Cardiac septum (tissue), 1 donor: ENCODE data around the gene ZNF579. TPM values are rescaled to one million over a fixed set of nuclear protein-coding genes. Genes with fewer than 3 reads are reported as not detected.

Experiments used
- DNase-seq: peaks from one replicate; pipeline ENCODE4 v3.0.0-alpha.2; 2020; ENCODE audit warnings: low spot score
- intact Hi-C: fragments of 100-400 bp; cut with DNase I; formaldehyde crosslinking; loops from one replicate; pipeline ENCODE4 v1.14.0; 2022
- total RNA-seq: library from RNA; stranded (reverse); fragmentation: NEBNext Ultra II Directional; extraction: Animal tissue kit (Norgen Biotek cat#: 25700); gene quantifications from one replicate; pipeline ENCODE4 v1.2.1, GENCODE V29; 2021
- donor health status: DM: no; HTN: no; CAD: no.

Gene ZNF579
- total RNA-seq, 1 donor from 2014 or later, result 12.2 TPM

GRCh38 chr19:55529636-55530234 lies 50.9 kb downstream of the ZNF579 start:
- intact Hi-C loops, result loop anchor here (5.0 kb wide), 1 partner anchor 33 kb away; no protein-coding TSS in a partner anchor
- DNase-seq, result no peak

GRCh38 chr19:55528030-55528803 lies 52.4 kb downstream of the ZNF579 start:
- intact Hi-C loops, result loop anchor here (5.0 kb wide), 1 partner anchor 34 kb away; no protein-coding TSS in a partner anchor
- no peak for DNase-seq

- no peak for DNase-seq
- intact Hi-C loops, result loop anchor here (5.0 kb wide), 1 partner anchor 35 kb away; no protein-coding TSS in a partner anchor
Observed at GRCh38 chr19:55527197-55528029, 53.2 kb downstream of the ZNF579 start.

Other genes starting within 250 kb of the ZNF579 start
- 6.1 TPM for gene KMT5C, start 241.0 kb downstream of the ZNF579 start, total RNA-seq
- gene COX6B2, start 226.1 kb downstream of the ZNF579 start, total RNA-seq, result not detected
- not detected for gene GARIN5B, start 217.6 kb downstream of the ZNF579 start, total RNA-seq
- gene IL11, start 210.4 kb downstream of the ZNF579 start, total RNA-seq, result not detected
- not detected for gene TMEM190, start 204.0 kb downstream of the ZNF579 start, total RNA-seq
- 0.65 TPM for gene TMEM238, start 196.6 kb downstream of the ZNF579 start, total RNA-seq
- gene RPL28, start 194.9 kb downstream of the ZNF579 start, total RNA-seq, result 479 TPM
- 28.4 TPM for gene UBE2S, start 173.1 kb downstream of the ZNF579 start, total RNA-seq
- gene SHISA7, start 137.5 kb downstream of the ZNF579 start, total RNA-seq, result not detected
- 50.8 TPM for gene ISOC2, start 119.2 kb downstream of the ZNF579 start, total RNA-seq
- not detected for gene C19orf85, start 116.1 kb downstream of the ZNF579 start, total RNA-seq
- gene ZNF628, start 104.2 kb downstream of the ZNF579 start, total RNA-seq, result 3.4 TPM
- 6.0 TPM for gene NAT14, start 95.7 kb downstream of the ZNF579 start, total RNA-seq
- gene SSC5D, start 92.4 kb downstream of the ZNF579 start, total RNA-seq, result 7.7 TPM
- gene SBK2, start 43.7 kb downstream of the ZNF579 start, total RNA-seq, result 2.0 TPM
- gene SBK3, start 35.3 kb downstream of the ZNF579 start, total RNA-seq, result 6.7 TPM
- gene FIZ1, start 18.7 kb upstream of the ZNF579 start, total RNA-seq, result 19.4 TPM
- 13.7 TPM for gene ZNF524, start 19.4 kb upstream of the ZNF579 start, total RNA-seq
- 15.7 TPM for gene ZNF865, start 24.8 kb upstream of the ZNF579 start, total RNA-seq
- gene ZNF784, start 43.7 kb upstream of the ZNF579 start, total RNA-seq, result 10.9 TPM
- 29.0 TPM for gene ZNF580, start 60.2 kb upstream of the ZNF579 start, total RNA-seq
- gene ZNF581, start 62.8 kb upstream of the ZNF579 start, total RNA-seq, result 6.5 TPM
- 15.9 TPM for gene CCDC106, start 67.4 kb upstream of the ZNF579 start, total RNA-seq
- gene U2AF2, start 74.2 kb upstream of the ZNF579 start, total RNA-seq, result 80.4 TPM
- gene EPN1, start 94.4 kb upstream of the ZNF579 start, total RNA-seq, result 193 TPM
- gene NLRP9, start 157.6 kb upstream of the ZNF579 start, total RNA-seq, result not detected
- 0.46 TPM for gene RFPL4A, start 178.2 kb upstream of the ZNF579 start, total RNA-seq
- gene RFPL4AL1, start 188.3 kb upstream of the ZNF579 start, total RNA-seq, result 0.57 TPM